Activated CD4-positive, alpha-beta T cell treated with anti-CD3 and anti-CD28 coated beads, Interleukin-2, amount 10 ng/mL, durations not matched to agents 7 days and 5 days (primary cell): ENCODE data around the gene ADCY9. TPM values are rescaled to one million over a fixed set of nuclear protein-coding genes. Genes with fewer than 3 reads are reported as not detected.
"Not testable (repeated sequence)": the region's sequence is repeated elsewhere in the genome, so short reads cannot be mapped to it uniquely, and the experiment has no call there.

Source experiments
- CTCF ChIA-PET: fragments of 350-600 bp; sonication (Branson Sonifier 250); formaldehyde crosslinking; loops from one replicate; lab custom pipeline; 2021; ENCODE audit warnings: antibody characterized with exemption; lab: Charles Lee
- POLR2A ChIA-PET: fragments of 350-600 bp; sonication (Branson Sonifier 250); formaldehyde crosslinking; loops from one replicate; lab custom pipeline; 2021; ENCODE audit warnings: antibody characterized with exemption; lab: Charles Lee
- DNase-seq: peaks from one replicate; pipeline ENCODE4 v3.0.0-alpha.2; 2020
- H3K27ac Mint-ChIP-seq: one replicate; pipeline ENCODE4 v1.8.0; 2021; ENCODE audit warnings: mild to moderate bottlenecking, moderate library complexity, mixed read lengths
- H3K27me3 Mint-ChIP-seq: one replicate; pipeline ENCODE4 v1.8.0; 2021; ENCODE audit warnings: mixed read lengths
- H3K36me3 Mint-ChIP-seq: one replicate; pipeline ENCODE4 v1.8.0; 2021; ENCODE audit warnings: low read depth, mixed read lengths
- H3K4me1 Mint-ChIP-seq: one replicate; pipeline ENCODE4 v1.8.0; 2021; ENCODE audit warnings: mixed read lengths
- H3K4me3 Mint-ChIP-seq: one replicate; pipeline ENCODE4 v1.8.0; 2021; ENCODE audit warnings: mild to moderate bottlenecking, moderate library complexity, mixed read lengths
- H3K9me3 Mint-ChIP-seq: one replicate; pipeline ENCODE4 v1.8.0; 2021; ENCODE audit warnings: mixed read lengths
- total RNA-seq, 2 experiments: library from RNA; stranded (reverse); gene quantifications; one replicate each; pipeline ENCODE4 v1.2.3, GENCODE V29; 2021

ADCY9 gene
- total RNA-seq, 2 experiments from 2014 or later = 10.4 to 12.4 TPM

DNA sequence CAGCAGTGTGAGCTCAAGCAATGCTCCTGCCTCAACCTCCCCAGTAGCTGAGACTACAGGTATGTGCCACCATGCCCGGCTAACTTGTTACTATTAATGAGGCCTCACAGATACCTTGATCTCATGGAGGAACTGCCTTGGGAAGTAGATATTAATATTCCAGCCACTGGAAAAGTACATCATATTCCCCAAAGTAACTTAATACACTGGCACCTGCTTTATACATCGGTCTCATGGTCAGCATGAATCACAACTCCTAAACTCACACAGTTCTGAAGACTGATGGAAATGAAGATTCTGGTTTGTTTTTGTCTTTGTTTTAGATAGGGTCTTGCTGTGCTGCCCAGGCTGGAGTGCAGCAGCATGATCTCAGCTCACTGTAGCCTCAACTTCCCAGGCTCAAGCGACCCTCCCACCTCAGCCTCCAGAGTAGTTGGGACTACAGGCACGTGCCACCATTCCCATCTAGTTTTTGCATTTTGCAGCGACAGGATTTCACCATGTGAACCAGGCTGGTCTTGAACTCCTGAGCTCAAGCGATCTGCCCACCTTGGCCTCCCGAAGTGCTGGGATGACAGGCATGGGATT lies 28.2 kb downstream of the ADCY9 start:
- H3K9me3 Mint-ChIP-seq = peaks cover 5% of the 10 kb centered on the region
- H3K27me3 Mint-ChIP-seq = no peaks in the 10 kb centered on the region
- ChIA-PET POLR2A (no interaction called here), CTCF (no interaction called here)
- DNase-seq = no peak
- H3K4me3 Mint-ChIP-seq = no peak overlapping the region
- no peak overlapping the region for H3K27ac Mint-ChIP-seq
- H3K4me1 Mint-ChIP-seq = peaks cover 20% of the 10 kb centered on the region
- H3K36me3 Mint-ChIP-seq = peaks cover 6% of the 10 kb centered on the region

GRCh38 chr16:4087099-4087885 lies 28.9 kb downstream of the ADCY9 start:
- no peaks in the 10 kb centered on the region for H3K27me3 Mint-ChIP-seq
- no peak overlapping the region for H3K4me3 Mint-ChIP-seq
- ChIA-PET POLR2A (no interaction called here), CTCF (interaction anchor here (0.6 to 1.5 kb wide), 3 partner anchors 40 to 165 kb away, joined by 3 to 4 read pairs (median 4); no protein-coding TSS in a partner anchor)
- H3K27ac Mint-ChIP-seq = no peak overlapping the region
- no peak for DNase-seq
- peaks cover 28% of the 10 kb centered on the region for H3K4me1 Mint-ChIP-seq
- peaks cover 5% of the 10 kb centered on the region for H3K9me3 Mint-ChIP-seq
- H3K36me3 Mint-ChIP-seq = peaks cover 6% of the 10 kb centered on the region

GRCh38 chr16:4086153-4086552 lies 30.1 kb downstream of the ADCY9 start:
- Mint-ChIP-seq H3K4me3 (no peak overlapping the region), H3K36me3 (peaks cover 6% of the 10 kb centered on the region), H3K27me3 (no peaks in the 10 kb centered on the region), H3K9me3 (peaks cover 5% of the 10 kb centered on the region), H3K27ac (no peak overlapping the region), H3K4me1 (peaks cover 40% of the 10 kb centered on the region)
- ChIA-PET CTCF (interaction anchor here (1.5 kb wide), 1 partner anchor 39 kb away, joined by 4 read pairs; no protein-coding TSS in a partner anchor), POLR2A (no interaction called here)
- DNase-seq = no peak

DNA sequence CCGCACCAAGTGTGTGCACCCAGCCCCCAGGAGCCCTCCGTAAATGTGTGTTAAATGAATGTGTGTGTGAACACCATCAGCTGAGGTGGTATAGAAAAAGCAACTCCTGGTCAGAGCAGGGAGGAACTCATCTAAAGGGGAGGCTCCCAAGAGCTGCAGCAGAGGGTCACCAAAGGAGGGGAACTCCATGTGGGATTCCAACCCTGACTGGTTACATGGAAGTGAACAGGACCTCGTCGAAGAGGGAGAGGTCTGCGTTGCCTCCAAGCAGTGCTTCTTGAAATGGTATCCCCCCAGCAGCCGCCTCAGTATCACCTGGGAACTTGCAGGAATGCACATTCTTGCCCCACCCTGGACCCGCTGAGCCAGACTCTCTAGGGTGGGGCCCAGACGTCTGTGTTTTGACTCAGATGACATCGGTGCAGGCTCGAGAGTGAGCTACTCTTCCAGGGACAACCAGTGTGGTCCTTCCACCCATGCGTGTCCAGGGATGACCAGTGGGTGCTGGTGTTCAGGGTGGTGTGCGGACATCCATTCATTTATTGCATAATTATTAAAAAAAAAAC lies 30.8 kb downstream of the ADCY9 start:
- no peak for DNase-seq
- peaks cover 43% of the 10 kb centered on the region for H3K4me1 Mint-ChIP-seq
- H3K27me3 Mint-ChIP-seq = no peaks in the 10 kb centered on the region
- H3K4me3 Mint-ChIP-seq = no peak overlapping the region
- POLR2A ChIA-PET = no interaction called here
- CTCF ChIA-PET = no interaction called here
- peaks cover 5% of the 10 kb centered on the region for H3K9me3 Mint-ChIP-seq
- no peak overlapping the region for H3K27ac Mint-ChIP-seq
- H3K36me3 Mint-ChIP-seq = peaks cover 6% of the 10 kb centered on the region

- no peaks in the 10 kb centered on the region for H3K27me3 Mint-ChIP-seq
- H3K4me1 Mint-ChIP-seq = peaks cover 46% of the 10 kb centered on the region
- POLR2A ChIA-PET = no interaction called here
- CTCF ChIA-PET = no interaction called here
- H3K36me3 Mint-ChIP-seq = peaks cover 11% of the 10 kb centered on the region
- peaks cover 8% of the 10 kb centered on the region for H3K9me3 Mint-ChIP-seq
- H3K4me3 Mint-ChIP-seq = no peak overlapping the region
- DNase-seq = no peak
- H3K27ac Mint-ChIP-seq = no peak overlapping the region
Measured at GRCh38 chr16:4083347-4083870, 32.8 kb downstream of the ADCY9 start.

DNA sequence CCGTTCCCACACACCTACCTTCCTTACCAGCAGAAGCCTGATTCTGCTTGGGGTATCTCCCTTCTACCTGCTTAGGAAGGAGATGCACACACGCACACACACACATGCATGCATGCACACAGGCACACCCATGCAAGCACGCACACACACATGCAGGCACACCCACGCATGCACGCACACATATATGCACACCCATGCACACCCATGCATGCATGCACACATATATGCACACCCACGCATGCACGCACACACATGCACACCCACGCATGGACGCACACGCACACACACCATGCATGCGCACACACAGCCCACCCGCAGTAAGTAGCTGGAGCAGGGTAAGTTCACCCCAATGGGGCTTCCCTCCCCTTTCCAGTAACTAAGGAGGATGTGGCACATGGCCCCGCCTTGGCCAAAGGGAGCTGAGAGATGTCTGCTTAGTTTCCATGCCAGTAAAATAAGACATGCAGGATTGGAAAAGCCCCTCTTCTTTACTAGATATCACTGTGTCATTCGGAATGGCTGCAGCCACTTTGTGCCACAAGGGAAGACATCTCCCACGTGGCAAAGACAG lies 33.7 kb downstream of the ADCY9 start:
- ChIA-PET POLR2A (interaction anchor here (0.5 kb wide), 1 partner anchor 26 kb away, joined by 3 read pairs; no protein-coding TSS in a partner anchor), CTCF (no interaction called here)
- Mint-ChIP-seq H3K4me1 (peaks cover 47% of the 10 kb centered on the region), H3K27ac (no peak overlapping the region), H3K36me3 (peaks cover 14% of the 10 kb centered on the region), H3K27me3 (no peaks in the 10 kb centered on the region), H3K4me3 (peak overlapping the region; percentile 10), H3K9me3 (peaks cover 8% of the 10 kb centered on the region)
- peak; percentile 28 for DNase-seq

- ChIA-PET CTCF (no interaction called here), POLR2A (no interaction called here)
- no peak overlapping the region for H3K27ac Mint-ChIP-seq
- H3K27me3 Mint-ChIP-seq = no peaks in the 10 kb centered on the region
- H3K4me3 Mint-ChIP-seq = peak overlapping the region; percentile 19
- DNase-seq = peak; percentile 40
- H3K4me1 Mint-ChIP-seq = peaks cover 53% of the 10 kb centered on the region
- peaks cover 8% of the 10 kb centered on the region for H3K9me3 Mint-ChIP-seq
- H3K36me3 Mint-ChIP-seq = peaks cover 18% of the 10 kb centered on the region
Measured at GRCh38 chr16:4081521-4082021, 34.7 kb downstream of the ADCY9 start.

DNA sequence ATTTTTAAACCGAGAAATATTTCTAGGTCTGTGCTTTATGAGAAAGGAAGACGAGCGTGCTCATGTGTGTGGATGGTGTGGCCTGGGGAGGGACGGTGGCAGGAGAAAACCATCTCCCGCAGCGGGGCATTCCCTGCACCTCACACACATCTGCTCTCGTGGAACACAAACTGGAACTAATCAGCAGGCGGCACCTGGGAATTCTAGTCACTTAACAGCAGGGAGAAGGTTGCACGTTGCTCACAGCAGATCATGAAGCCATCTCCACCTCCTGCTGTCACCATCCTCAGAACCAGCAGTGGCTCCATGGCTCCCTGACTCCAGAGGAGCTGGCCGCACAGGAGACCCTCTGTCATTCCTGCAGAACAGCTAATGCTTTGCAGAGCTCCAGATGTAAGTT lies 35.2 kb downstream of the ADCY9 start:
- H3K27me3 Mint-ChIP-seq = no peaks in the 10 kb centered on the region
- DNase-seq = no peak
- H3K4me3 Mint-ChIP-seq = peak overlapping the region; percentile 19
- POLR2A ChIA-PET = no interaction called here
- CTCF ChIA-PET = no interaction called here
- H3K36me3 Mint-ChIP-seq = peaks cover 18% of the 10 kb centered on the region
- H3K9me3 Mint-ChIP-seq = peaks cover 8% of the 10 kb centered on the region
- H3K4me1 Mint-ChIP-seq = peaks cover 54% of the 10 kb centered on the region
- no peak overlapping the region for H3K27ac Mint-ChIP-seq

- POLR2A ChIA-PET = no interaction called here
- CTCF ChIA-PET = no interaction called here
- H3K27ac Mint-ChIP-seq = no peak overlapping the region
Measured at GRCh38 chr16:4077174-4077649, 39.0 kb downstream of the ADCY9 start.

DNA sequence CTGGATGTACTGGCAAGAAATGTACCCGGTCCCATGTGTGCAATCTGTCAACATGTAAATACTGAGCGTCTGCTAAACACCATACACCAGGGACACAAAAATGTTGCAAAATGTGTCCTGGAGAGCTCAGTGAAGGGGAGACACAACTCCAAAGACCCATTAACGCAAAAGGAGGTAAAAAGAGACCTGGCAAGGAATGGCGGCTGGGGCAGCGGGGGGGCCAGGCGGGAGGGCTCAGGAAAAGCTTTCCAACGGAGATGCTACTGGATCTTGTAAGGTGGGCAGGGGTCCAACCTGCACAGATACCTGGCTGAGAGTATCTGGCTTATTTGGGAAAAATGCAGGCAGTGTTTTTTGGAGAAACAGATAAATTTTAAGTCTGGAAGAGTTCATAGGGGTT lies 40.7 kb downstream of the ADCY9 start:
- CTCF ChIA-PET = interaction anchor here (1.0 kb wide), 1 partner anchor 20 kb away, joined by 3 read pairs; no protein-coding TSS in a partner anchor
- no peak for DNase-seq
- Mint-ChIP-seq H3K36me3 (peaks cover 12% of the 10 kb centered on the region), H3K27me3 (no peaks in the 10 kb centered on the region), H3K4me1 (peaks cover 31% of the 10 kb centered on the region), H3K4me3 (no peak overlapping the region), H3K9me3 (peaks cover 4% of the 10 kb centered on the region), H3K27ac (no peak overlapping the region)
- POLR2A ChIA-PET = no interaction called here

More at GRCh38 chr16:4077174-4077649, 39.0 kb downstream of the ADCY9 start:
- no peak overlapping the region for H3K4me3 Mint-ChIP-seq
- H3K9me3 Mint-ChIP-seq = peaks cover 4% of the 10 kb centered on the region
- H3K27me3 Mint-ChIP-seq = no peaks in the 10 kb centered on the region
- H3K4me1 Mint-ChIP-seq = peaks cover 48% of the 10 kb centered on the region
- peaks cover 12% of the 10 kb centered on the region for H3K36me3 Mint-ChIP-seq
- DNase-seq = no peak

DNA sequence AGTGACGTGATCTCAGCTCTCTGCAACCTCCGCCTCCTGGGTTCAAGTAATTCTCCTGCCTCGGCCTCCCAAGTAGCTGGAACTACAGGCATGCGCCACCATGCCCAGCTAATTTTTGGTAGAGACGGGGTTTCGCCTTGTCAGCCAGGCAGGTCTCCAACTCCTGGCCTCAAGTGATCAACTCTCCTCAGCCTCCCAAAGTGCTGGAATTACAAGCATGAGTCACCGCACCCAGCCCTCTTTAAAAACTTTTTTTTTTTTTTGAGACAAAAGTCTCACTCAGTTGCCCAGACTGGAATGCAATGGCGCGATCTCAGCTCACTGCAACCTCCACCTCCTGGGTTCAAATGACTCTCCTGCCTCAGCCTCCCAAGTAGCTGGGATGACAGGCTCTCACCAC lies 43.1 kb downstream of the ADCY9 start:
- H3K4me3 Mint-ChIP-seq, H3K36me3 Mint-ChIP-seq, DNase-seq, H3K27me3 Mint-ChIP-seq, H3K27ac Mint-ChIP-seq, POLR2A ChIA-PET, H3K9me3 Mint-ChIP-seq: not testable (repeated sequence)
- peaks cover 25% of the 10 kb centered on the region for H3K4me1 Mint-ChIP-seq
- CTCF ChIA-PET = interaction anchor here (1.1 kb wide), 1 partner anchor 166 kb away, joined by 3 read pairs; no protein-coding TSS in a partner anchor
